ENCODE data around the gene TTC28.

Gene TTC28

GRCh38 chr22:28435140-28435768, 244.4 kb downstream of the TTC28 start:
- Histone ChIP-seq H3K4me3 (ENCODE audit: low read depth in 1 of 2, low read length in 1 of 2) (no peak overlapping the region), H3K27me3 (no peaks in the 10 kb centered on the region), H3K9me3 (no peaks in the 10 kb centered on the region), H3K36me3 (no peaks in the 10 kb centered on the region), H3K27ac (no peak overlapping the region), H3K4me1 (ENCODE audit: control insufficient read depth in 1 of 2, insufficient read depth in 1 of 2, low read depth in 1 of 2, low read length in 1 of 2) (no peaks in the 10 kb centered on the region)
- no peak for TF ChIP-seq CTCF (IDR thresholded peaks at IDR 0.05)

- no peaks in the 10 kb centered on the region for H3K9me3 ChIP-seq
- H3K27ac ChIP-seq = no peak overlapping the region
- no peak overlapping the region for H3K4me3 ChIP-seq (ENCODE audit: low read depth in 1 of 2, low read length in 1 of 2)
- TF ChIP-seq CTCF (IDR thresholded peaks at IDR 0.05) = no peak
- no peaks in the 10 kb centered on the region for H3K36me3 ChIP-seq
- no peaks in the 10 kb centered on the region for H3K4me1 ChIP-seq (ENCODE audit: control insufficient read depth in 1 of 2, insufficient read depth in 1 of 2, low read depth in 1 of 2, low read length in 1 of 2)
- no peaks in the 10 kb centered on the region for H3K27me3 ChIP-seq
Observed at GRCh38 chr22:28430466-28431025, 249.1 kb downstream of the TTC28 start.

GRCh38 chr22:28429711-28430110, 249.9 kb downstream of the TTC28 start:
- Histone ChIP-seq H3K36me3 (no peaks in the 10 kb centered on the region), H3K27ac (no peak overlapping the region), H3K9me3 (no peaks in the 10 kb centered on the region), H3K27me3 (no peaks in the 10 kb centered on the region), H3K4me1 (ENCODE audit: control insufficient read depth in 1 of 2, insufficient read depth in 1 of 2, low read depth in 1 of 2, low read length in 1 of 2) (no peaks in the 10 kb centered on the region), H3K4me3 (ENCODE audit: low read depth in 1 of 2, low read length in 1 of 2) (no peak overlapping the region)
- no peak for TF ChIP-seq CTCF (IDR thresholded peaks at IDR 0.05)

- H3K27me3 ChIP-seq = no peaks in the 10 kb centered on the region
- no peak overlapping the region for H3K4me3 ChIP-seq (ENCODE audit: low read depth in 1 of 2, low read length in 1 of 2)
- no peaks in the 10 kb centered on the region for H3K4me1 ChIP-seq (ENCODE audit: control insufficient read depth in 1 of 2, insufficient read depth in 1 of 2, low read depth in 1 of 2, low read length in 1 of 2)
- no peak overlapping the region for H3K27ac ChIP-seq
- no peak for TF ChIP-seq CTCF (IDR thresholded peaks at IDR 0.05)
- H3K36me3 ChIP-seq = no peaks in the 10 kb centered on the region
- no peaks in the 10 kb centered on the region for H3K9me3 ChIP-seq
Observed at GRCh38 chr22:28428271-28428670, 251.4 kb downstream of the TTC28 start.

GRCh38 chr22:28426346-28427132, 253.1 kb downstream of the TTC28 start:
- Histone ChIP-seq H3K27me3 (no peaks in the 10 kb centered on the region), H3K4me3 (ENCODE audit: low read depth in 1 of 2, low read length in 1 of 2) (no peak overlapping the region)
- TF ChIP-seq CTCF (IDR thresholded peaks at IDR 0.05) = no peak

More at GRCh38 chr22:28426346-28427132, 253.1 kb downstream of the TTC28 start:
- Histone ChIP-seq H3K9me3 (no peaks in the 10 kb centered on the region), H3K27ac (no peak overlapping the region), H3K4me1 (ENCODE audit: control insufficient read depth in 1 of 2, insufficient read depth in 1 of 2, low read depth in 1 of 2, low read length in 1 of 2) (no peaks in the 10 kb centered on the region), H3K36me3 (no peaks in the 10 kb centered on the region)

Data from neutrophil (primary cell).